Measurements from ENCODE around the gene FGF18. TPM values are rescaled to one million over a fixed set of nuclear protein-coding genes. Genes with fewer than 3 reads are reported as not detected.

The FGF18 gene
- total and polyA plus RNA-seq, 2 of the 4 experiments (the other 2 are of a cell fraction): 0.15 TPM; not detected in 1

GRCh38 chr5:171427318-171428167 lies 8.1 kb downstream of the FGF18 start:
- Histone ChIP-seq H3K4ac (ENCODE audit: low read depth, low read length) (no peak overlapping the region), H3K9me1 (ENCODE audit: insufficient read depth, low read length) (no peaks in the 10 kb centered on the region), H2AFZ (replicated peaks; ENCODE audit: low read length, poor library complexity) (no peak overlapping the region), H4K91ac (ENCODE audit: insufficient read depth, low read depth, low read length) (no peak overlapping the region), H3K27ac (ENCODE audit: insufficient read depth, low read length) (no peak overlapping the region), H3K4me1 (ENCODE audit: control insufficient read depth, insufficient read depth, low read length) (no peaks in the 10 kb centered on the region), H2AK9ac (replicated peaks; ENCODE audit: low read depth, low read length, poor library complexity) (no peak overlapping the region), H2AK5ac (ENCODE audit: low read depth, low read length) (no peak overlapping the region), H2BK20ac (ENCODE audit: low read depth, low read length) (no peak overlapping the region), H3K79me1 (ENCODE audit: low read depth in 1 of 2, low read length in 2 of 2) (no peaks in the 10 kb centered on the region), H2BK120ac (ENCODE audit: low read depth, low read length) (no peak overlapping the region), H3K14ac (replicated peaks; ENCODE audit: low read depth, low read length) (no peak overlapping the region), H4K8ac (ENCODE audit: low read depth in 2 of 2, low read length in 2 of 2) (no peak overlapping the region), H3K4me3 (ENCODE audit: insufficient read depth, low read depth, low read length) (no peak overlapping the region), H3K18ac (ENCODE audit: low read depth, low read length) (no peak overlapping the region), H2BK15ac (ENCODE audit: low read depth, low read length) (no peak overlapping the region), H3K4me2 (ENCODE audit: low read depth, low read length) (no peak overlapping the region), H2BK5ac (ENCODE audit: low read depth, low read length, poor library complexity, severe bottlenecking) (no peak overlapping the region), H3K27me3 (ENCODE audit: control insufficient read depth, insufficient read depth, low read length) (no peaks in the 10 kb centered on the region), H3K56ac (ENCODE audit: extremely low read depth, insufficient read depth, low read length) (no peak overlapping the region), H3K9ac (ENCODE audit: low read depth, low read length) (no peak overlapping the region), H3K23ac (ENCODE audit: low read depth, low read length) (no peak overlapping the region), H3K36me3 (ENCODE audit: control insufficient read depth, insufficient read depth, low read length) (no peaks in the 10 kb centered on the region), H3K9me3 (ENCODE audit: control insufficient read depth, insufficient read depth, low read length) (no peaks in the 10 kb centered on the region), H4K20me1 (ENCODE audit: insufficient read depth, low read length) (no peaks in the 10 kb centered on the region), H4K5ac (ENCODE audit: low read depth, low read length) (no peak overlapping the region)
- 85% methylated on average over 4 of the region's 20 CpGs; no CpG with 5 or more reads in 1 of the 2 experiments for WGBS, 2 experiments (ENCODE audit: extremely low coverage in 2 of 2, insufficient read length in 1 of 2)
- ChIA-PET CTCF (no interaction called here), POLR2A (ENCODE audit: unreplicated experiment) (no interaction called here)
- in situ Hi-C loops (cut with MboI; ENCODE audit: low sequenced_read_pairs) (loop anchor here (25.0 kb wide), 1 partner anchor 435 kb away; no protein-coding TSS in a partner anchor), intact Hi-C loops (cut with micrococcal nuclease) (no loop called here), dilution Hi-C loops (cut with HindIII; ENCODE audit: low sequenced_read_pairs, unreplicated experiment) (no loop called here)
- no TSS peak for BruUV-seq (replicated peaks)
- no peak for DNase-seq
- no peak for ATAC-seq (ENCODE audit: low read depth)
- TF ChIP-seq CEBPB (IDR thresholded peaks at IDR 0.05; ENCODE audit: low read depth, low read length) (no peak), CTCF (conservative IDR thresholded peaks at IDR 0.05; ENCODE audit: low read depth, low read length) (no peak), ELK1 (IDR thresholded peaks at IDR 0.05; ENCODE audit: borderline replicate concordance, low read depth, low read length) (no peak), POLR2A (IDR thresholded peaks at IDR 0.05; ENCODE audit: low read depth, low read length) (no peak), RAD21 (IDR thresholded peaks at IDR 0.05; ENCODE audit: low read length) (no peak), USF2 (IDR thresholded peaks at IDR 0.05; ENCODE audit: low read depth, low read length) (no peak), SMC3 (IDR thresholded peaks at IDR 0.05; ENCODE audit: low read depth, low read length) (no peak), RCOR1 (IDR thresholded peaks at IDR 0.05; ENCODE audit: insufficient replicate concordance, low read length) (no peak), BHLHE40 (IDR thresholded peaks at IDR 0.05; ENCODE audit: low read depth, low read length) (no peak), NFE2L2 (IDR thresholded peaks at IDR 0.05; ENCODE audit: low read depth, low read length) (no peak), MAZ (IDR thresholded peaks at IDR 0.05; ENCODE audit: borderline replicate concordance, low read depth, low read length) (no peak), MAFK (IDR thresholded peaks at IDR 0.05; ENCODE audit: low read depth, low read length) (no peak), MXI1 (IDR thresholded peaks at IDR 0.05; ENCODE audit: borderline replicate concordance, low read depth, low read length) (no peak)
